Measurements from ENCODE around the gene GPNMB. TPM values are rescaled to one million over a fixed set of nuclear protein-coding genes. Genes with fewer than 3 reads are reported as not detected.
"Not testable (repeated sequence)": the region's sequence is repeated elsewhere in the genome, so short reads cannot be mapped to it uniquely, and the experiment has no call there.

The GPNMB gene
- total RNA-seq, 1 experiment from 2014 or later, result 14.3 TPM

DNA sequence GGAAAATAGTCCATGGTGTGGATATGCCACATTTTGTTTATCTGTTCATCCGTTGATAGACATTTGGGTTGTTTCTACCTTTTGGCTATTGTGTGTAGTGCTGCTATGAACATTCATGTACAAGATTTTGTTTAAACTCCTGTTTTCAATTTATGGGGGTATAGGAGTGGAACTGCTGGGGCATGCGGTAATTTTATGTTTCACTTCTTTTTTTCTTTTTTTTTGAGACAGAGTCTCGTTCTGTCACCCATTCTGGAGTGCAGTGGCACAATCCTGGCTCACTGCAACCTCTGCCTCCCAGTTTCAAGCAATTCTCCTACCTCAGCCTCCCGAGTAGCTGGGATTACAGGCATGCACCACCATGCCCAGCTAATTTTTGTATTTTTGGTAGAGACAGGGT is 22.2 kb upstream of the GPNMB start:
- in situ Hi-C loops (cut with HindIII; ENCODE audit: low sequenced_read_pairs); DNase-seq (ENCODE audit: low spot score): not testable (repeated sequence)

DNA sequence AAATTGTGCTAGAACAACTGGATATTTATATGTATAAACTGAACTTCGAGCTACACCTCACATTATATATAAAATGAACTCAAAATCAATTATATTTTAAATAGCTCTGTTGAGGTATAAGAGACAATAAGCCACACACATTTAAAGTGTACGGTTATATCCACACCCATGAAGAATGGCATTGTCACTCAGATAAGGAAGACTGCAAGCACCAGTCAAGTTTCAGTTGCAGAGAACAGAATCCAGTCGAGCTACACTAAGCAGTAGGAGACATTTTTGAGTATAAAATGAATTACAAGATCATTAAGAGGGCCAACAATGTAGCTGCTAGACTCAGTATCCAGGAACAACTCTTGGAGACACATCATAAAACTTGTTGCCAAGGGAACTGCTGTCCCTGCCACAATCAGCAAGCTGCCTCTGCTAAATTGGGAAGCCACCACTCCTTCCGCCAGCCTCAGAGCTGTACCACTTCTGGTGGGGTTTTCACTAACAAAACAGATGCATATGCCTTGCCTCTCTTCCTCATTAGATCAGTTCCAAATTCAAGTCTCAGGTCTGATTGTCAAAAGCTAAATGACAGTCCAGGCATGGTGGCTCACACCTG is 19.6 kb upstream of the GPNMB start:
- no peak for DNase-seq (ENCODE audit: low spot score)
- in situ Hi-C loops (cut with HindIII; ENCODE audit: low sequenced_read_pairs), result no loop called here

DNA sequence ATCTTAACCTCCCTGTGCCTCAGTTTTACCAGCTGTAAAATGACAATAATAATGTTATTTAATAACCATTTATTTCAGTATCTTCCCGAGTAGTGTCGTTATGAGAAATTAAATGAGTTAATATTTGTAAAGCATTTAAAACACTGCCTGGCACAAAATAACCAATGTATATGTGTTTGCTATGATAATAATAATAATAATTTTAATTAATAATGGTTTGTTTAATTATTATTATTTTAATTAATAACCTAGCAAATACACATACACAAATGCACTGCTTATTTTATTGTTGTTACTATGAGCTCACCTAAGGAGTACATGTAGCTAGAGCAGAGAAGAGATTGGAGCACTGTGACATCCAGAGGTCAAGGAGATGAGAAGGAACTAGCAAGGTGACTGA is 18.2 kb upstream of the GPNMB start:
- in situ Hi-C loops (cut with HindIII; ENCODE audit: low sequenced_read_pairs), result no loop called here
- DNase-seq (ENCODE audit: low spot score), result no peak

GRCh38 chr7:23230641-23231101 is 15.9 kb upstream of the GPNMB start:
- no peak for DNase-seq (ENCODE audit: low spot score)
- in situ Hi-C loops (cut with HindIII; ENCODE audit: low sequenced_read_pairs), result no loop called here

GRCh38 chr7:23232966-23233365 is 13.6 kb upstream of the GPNMB start:
- no peak for DNase-seq (ENCODE audit: low spot score)
- in situ Hi-C loops (cut with HindIII; ENCODE audit: low sequenced_read_pairs), result no loop called here

GRCh38 chr7:23234569-23235296 is 11.8 kb upstream of the GPNMB start:
- in situ Hi-C loops (cut with HindIII; ENCODE audit: low sequenced_read_pairs), result no loop called here
- DNase-seq (ENCODE audit: low spot score), result peak; percentile 84

GRCh38 chr7:23235813-23236221 is 10.8 kb upstream of the GPNMB start:
- in situ Hi-C loops (cut with HindIII; ENCODE audit: low sequenced_read_pairs), result no loop called here

DNA sequence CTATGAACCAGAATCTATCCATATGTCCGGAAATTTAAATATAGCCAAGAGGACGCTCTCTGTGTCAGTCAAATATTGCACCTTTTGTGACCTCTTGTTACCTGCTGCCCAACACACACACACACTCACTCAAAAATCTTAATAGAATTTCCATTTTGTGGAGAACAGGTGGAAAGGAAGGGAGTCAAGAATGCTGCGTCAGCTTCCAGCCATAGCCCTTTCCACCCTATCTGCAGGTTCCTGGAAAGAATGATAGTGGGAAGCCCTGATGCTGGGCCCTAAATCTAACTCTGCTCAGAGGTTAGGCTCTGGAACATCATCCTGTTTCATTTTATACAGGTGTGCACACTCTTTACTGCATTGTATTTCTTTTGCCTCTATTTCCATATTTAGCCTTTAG is 9.6 kb upstream of the GPNMB start:
- in situ Hi-C loops (cut with HindIII; ENCODE audit: low sequenced_read_pairs), result no loop called here
- no peak for DNase-seq (ENCODE audit: low spot score)

More at GRCh38 chr7:23235813-23236221, 10.8 kb upstream of the GPNMB start:
- DNase-seq (ENCODE audit: low spot score), result no peak

GRCh38 chr7:23238983-23239652 is 7.5 kb upstream of the GPNMB start:
- DNase-seq (ENCODE audit: low spot score), result no peak

DNA sequence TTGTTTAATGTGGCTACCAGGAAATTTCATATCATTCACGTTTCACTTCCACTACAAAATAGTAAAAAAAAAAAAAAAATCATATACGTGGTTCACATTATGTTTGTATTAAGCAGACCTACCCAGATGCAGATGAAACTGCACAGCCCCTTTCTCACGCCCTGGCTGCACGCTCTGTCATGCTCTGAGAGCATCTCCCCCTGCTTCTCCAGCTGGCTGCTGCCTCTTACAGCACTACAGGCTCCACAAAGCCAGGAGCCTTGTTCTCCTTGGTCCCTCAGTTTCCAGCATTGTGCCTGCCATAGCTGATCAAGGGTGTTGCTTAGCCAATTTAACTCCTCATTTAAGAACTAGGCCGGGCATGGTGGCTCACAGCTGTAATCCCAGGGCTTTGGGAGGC is 6.9 kb upstream of the GPNMB start:
- DNase-seq (ENCODE audit: low spot score), result no peak
- in situ Hi-C loops (cut with HindIII; ENCODE audit: low sequenced_read_pairs), result no loop called here

More at GRCh38 chr7:23238983-23239652, 7.5 kb upstream of the GPNMB start:
- in situ Hi-C loops (cut with HindIII; ENCODE audit: low sequenced_read_pairs), result no loop called here

- no peak for DNase-seq (ENCODE audit: low spot score)
- in situ Hi-C loops (cut with HindIII; ENCODE audit: low sequenced_read_pairs), result no loop called here
Observed at GRCh38 chr7:23242321-23242720, 4.3 kb upstream of the GPNMB start.

- in situ Hi-C loops (cut with HindIII; ENCODE audit: low sequenced_read_pairs), result no loop called here
- no peak for DNase-seq (ENCODE audit: low spot score)
Observed at GRCh38 chr7:23242935-23243334, 3.6 kb upstream of the GPNMB start.

DNA sequence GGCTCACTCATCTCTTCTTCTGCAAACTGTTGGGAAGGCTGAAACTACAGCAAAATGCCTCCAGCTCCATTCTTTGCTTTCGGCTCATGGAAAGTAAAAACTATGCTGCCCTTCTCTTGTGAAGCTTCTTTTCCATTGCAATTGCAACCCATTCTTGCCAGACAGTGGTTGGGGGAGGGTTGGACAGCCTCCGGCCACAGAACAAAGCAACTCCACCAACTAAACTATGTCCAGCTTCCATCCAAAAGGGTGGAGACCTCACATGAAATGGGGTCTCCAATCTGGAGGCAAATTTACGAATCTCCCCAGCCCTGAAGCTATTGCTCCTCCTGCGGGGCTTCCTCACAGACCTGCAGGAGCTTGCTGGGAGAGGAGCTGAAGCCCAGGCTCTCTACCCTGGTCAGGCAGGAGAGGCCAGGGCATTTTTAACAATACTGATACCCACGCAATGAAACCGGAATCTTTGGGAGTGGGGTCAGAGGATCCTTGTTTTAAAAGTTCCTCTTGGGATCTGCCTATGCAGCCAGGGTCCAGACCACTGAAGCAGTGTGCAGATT is 549 bp downstream of the GPNMB start:
- peak; percentile 15 for DNase-seq (ENCODE audit: low spot score)
- in situ Hi-C loops (cut with HindIII; ENCODE audit: low sequenced_read_pairs), result no loop called here

GRCh38 chr7:23247603-23248335 is 1.2 kb downstream of the GPNMB start:
- in situ Hi-C loops (cut with HindIII; ENCODE audit: low sequenced_read_pairs), result no loop called here
- peak; percentile 9 for DNase-seq (ENCODE audit: low spot score)

GRCh38 chr7:23249486-23249885 is 2.9 kb downstream of the GPNMB start:
- DNase-seq (ENCODE audit: low spot score), result no peak
- in situ Hi-C loops (cut with HindIII; ENCODE audit: low sequenced_read_pairs), result no loop called here

GRCh38 chr7:23254051-23254681 is 7.6 kb downstream of the GPNMB start:
- in situ Hi-C loops (cut with HindIII; ENCODE audit: low sequenced_read_pairs), result no loop called here

GRCh38 chr7:23256731-23257130 is 10.2 kb downstream of the GPNMB start:
- DNase-seq (ENCODE audit: low spot score), result no peak
- in situ Hi-C loops (cut with HindIII; ENCODE audit: low sequenced_read_pairs), result no loop called here

More at GRCh38 chr7:23254051-23254681, 7.6 kb downstream of the GPNMB start:
- DNase-seq (ENCODE audit: low spot score), result no peak

GRCh38 chr7:23260371-23260770 is 13.8 kb downstream of the GPNMB start:
- no peak for DNase-seq (ENCODE audit: low spot score)
- in situ Hi-C loops (cut with HindIII; ENCODE audit: low sequenced_read_pairs), result no loop called here

Measured in G401 (cell line).